NCI-H446 (cell line): ENCODE measurements around the gene VASN.

Experiments used
- DNase-seq, 2 experiments: peaks; one replicate each; lab custom pipeline; 2025; lab: John Stamatoyannopoulos, UW

The VASN gene

DNA sequence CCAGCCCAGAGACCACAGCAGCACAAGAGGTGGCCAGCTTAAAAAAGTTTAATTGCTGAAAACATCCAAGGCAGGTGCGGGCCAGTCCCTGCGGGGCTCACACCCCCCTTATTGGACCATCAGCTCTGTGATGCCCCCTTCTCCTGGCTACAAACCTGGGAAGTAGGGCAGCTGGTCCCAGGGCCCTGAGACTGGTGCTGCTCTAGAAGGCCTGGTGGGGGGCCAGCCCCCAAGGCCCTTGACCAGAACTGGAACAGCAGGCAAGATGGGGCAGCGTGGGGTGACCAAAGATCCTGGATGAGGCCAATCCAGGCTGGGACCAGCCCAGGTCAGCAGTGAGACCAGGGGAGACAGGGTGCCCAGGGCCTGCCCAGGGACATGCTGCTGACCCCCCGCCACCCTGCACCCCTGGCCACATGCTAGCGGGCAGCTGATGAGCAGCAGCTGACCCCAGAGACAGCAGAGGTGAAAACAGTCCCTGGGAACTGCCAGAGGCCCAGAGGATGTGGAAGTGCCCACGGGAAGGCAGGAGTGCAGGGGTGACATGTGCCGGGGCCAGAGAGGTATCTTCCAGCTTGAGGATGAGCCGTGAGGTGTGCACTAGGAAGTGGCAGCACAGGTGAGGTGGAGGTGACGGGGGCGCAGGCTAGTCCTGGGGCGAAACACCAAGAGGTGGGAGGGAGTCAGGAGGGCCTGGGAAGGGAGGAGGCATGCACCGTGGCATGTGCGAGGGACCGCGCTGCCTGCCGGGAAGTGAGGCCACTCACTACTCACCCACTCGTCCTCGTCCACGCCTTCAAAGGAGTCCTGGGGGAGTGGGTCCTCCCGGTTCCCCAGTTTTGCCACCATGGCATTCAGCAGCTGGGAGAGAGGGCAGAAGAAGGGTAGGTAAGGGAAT lies 16.9 kb upstream of the VASN start:
- DNase-seq = no peak

- no peak for DNase-seq
These were observed 14.8 kb upstream of the VASN start for GRCh38 chr16:4356820-4357219.

- DNase-seq = no peak
These were observed 13.4 kb upstream of the VASN start for GRCh38 chr16:4358236-4358635.

DNA sequence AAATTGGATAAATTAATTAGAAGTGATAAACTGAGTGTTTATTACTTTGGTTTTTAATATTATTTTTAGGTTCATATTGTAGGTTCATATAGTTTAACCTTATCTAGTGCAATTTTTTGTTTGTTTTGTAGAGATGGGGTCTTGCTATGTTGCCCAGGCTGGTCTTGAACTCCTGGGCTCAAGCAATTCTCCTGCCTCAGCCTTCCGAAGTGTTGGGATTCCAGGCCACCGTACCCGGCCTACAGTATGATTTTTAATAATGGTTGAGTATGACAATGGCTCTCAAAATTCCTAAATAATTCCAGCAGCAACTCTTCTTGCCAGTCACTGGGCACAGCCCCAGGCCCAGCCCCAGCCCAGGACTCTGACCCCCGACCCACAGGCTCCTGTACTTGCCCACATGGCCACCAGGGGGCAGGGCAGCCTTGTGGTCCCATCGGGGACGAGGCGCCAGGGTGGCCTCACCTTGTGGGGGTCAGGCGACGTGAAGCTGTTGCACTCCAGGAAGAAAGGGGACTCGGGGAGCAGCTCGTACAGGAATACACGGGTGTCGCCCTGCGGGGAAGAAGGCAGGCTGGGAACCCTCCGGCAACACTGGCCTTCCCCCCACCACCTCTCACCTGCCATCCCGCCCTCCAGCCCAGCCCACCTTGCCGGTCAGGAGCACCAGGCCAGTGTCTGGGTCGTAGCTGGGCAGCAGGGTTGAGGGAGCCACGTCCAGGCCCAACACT lies 12.7 kb upstream of the VASN start:
- DNase-seq = no peak

GRCh38 chr16:4359914-4360313 lies 11.7 kb upstream of the VASN start:
- DNase-seq = no peak

- no peak for DNase-seq
These were observed 11.1 kb upstream of the VASN start for GRCh38 chr16:4360538-4361021.

GRCh38 chr16:4361033-4361943 lies 10.4 kb upstream of the VASN start:
- no peak for DNase-seq

DNA sequence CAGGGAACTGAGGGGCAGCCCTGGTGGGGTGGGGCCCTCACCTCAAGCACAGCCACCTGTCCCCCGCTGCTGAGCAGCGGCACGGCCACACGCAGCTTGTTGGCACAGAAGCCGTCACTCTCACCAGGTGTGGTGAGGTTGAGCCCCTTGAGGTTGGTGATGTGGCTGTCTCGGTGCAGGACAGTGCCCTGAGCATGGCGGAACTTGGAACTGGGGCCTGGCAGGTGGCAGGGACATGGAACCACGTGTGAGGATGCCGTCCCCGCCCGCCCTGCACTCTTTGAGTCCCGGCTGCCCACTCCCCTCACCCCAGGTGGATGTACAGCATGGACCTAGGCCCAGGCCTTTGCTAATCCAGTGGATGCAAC lies 9.7 kb upstream of the VASN start:
- no peak for DNase-seq

DNA sequence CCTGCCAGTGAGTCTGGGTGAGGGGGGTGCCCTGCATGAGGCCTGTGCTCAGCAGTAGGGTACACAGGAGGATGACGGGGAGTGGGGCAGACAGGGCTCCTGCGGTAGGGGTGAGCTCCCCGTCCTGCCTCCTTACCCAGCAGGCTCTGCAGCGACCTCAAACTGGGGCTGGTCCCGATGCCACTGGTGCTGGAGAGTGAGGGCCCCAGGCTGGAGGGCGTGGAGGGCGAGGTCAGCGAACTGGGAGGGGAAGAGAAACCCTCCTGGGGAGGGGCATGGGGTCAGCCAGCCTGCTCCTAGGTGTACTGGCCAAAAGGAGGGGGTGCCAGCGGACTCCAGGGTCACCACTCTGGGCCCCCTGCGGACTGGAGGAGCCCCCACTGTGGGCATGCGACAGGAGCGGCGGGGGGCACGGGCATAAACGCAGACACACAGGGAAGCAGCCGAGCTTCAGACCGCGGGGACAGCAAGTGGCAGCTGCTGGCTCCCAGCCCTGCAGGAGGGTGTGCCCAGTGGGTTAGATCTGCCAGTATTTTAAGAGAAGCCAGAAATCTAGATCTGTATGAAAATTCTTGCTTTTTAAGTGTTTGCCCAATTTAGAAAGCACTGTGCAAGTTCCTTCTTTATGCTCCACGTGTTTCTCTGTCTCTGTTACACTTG lies 9.0 kb upstream of the VASN start:
- DNase-seq = no peak

GRCh38 chr16:4364196-4365013 lies 7.2 kb upstream of the VASN start:
- DNase-seq = no peak

- DNase-seq = no peak
These were observed 6.6 kb upstream of the VASN start for GRCh38 chr16:4365014-4365406.

DNA sequence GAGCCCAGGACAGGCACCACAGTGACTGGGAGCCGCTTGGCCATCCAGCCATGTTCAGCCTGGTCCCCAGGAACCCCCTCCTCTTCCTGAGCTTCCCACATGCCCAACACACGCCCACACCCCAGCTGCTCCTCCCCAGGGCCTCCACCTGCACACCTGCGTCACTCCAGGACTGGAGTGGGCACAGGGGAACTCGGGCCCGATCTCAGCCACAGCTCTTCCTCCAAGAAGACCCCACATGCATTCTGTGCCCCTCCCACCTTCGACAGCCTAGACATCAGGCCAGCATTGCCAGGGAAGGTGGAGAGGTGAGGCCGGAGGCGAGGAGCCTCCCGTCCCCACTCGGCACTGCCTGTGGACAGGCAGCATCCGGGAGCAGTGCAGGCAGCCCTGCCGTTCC lies 6.0 kb upstream of the VASN start:
- no peak for DNase-seq

GRCh38 chr16:4366016-4366415 lies 5.6 kb upstream of the VASN start:
- no peak for DNase-seq

DNA sequence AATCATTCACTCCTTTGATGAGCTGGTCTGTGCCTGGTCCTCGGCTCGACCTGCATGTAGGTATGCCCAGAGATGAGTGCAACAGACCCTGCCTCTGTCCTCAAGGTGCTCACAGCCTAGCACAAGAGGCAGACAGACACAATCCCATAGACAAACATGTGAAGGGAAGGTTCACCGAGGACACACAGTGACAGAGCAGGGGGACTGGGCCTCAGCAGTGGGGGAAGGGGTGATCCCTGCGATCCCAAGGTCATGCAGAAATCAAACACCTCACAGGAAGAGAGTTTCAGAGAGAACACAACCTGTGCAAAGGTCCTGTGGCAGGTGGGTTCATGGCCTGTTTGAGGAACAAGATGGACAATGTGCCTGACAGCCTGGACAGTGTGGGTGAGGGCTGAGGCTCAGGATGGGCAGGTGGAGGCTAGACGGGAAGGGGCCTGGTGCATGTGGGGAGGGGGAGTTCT lies 4.2 kb upstream of the VASN start:
- DNase-seq = no peak

GRCh38 chr16:4369007-4369733 lies 2.5 kb upstream of the VASN start:
- DNase-seq = no peak

DNA sequence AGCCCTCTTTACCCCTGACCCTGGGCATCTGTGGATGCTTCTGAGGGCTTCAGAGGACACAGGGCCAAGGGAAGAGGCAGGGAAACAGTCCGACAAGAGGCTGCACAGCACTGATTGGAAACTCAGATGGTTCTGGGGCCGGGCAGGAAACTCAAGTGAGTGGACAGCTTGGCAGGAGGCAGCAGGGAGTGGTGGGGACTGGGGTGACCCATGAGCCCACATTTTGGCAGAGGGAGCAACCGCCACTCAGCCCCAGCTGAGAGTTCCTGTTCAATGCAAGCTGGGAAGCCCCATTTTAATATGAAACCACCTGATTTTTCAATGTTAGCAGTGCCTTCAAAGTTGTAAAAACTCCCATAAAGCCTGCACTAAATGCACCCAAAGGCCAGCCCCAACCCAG lies 1.5 kb upstream of the VASN start:
- no peak for DNase-seq

- DNase-seq = no peak
These were observed 885 bp upstream of the VASN start for GRCh38 chr16:4370570-4371356.

DNA sequence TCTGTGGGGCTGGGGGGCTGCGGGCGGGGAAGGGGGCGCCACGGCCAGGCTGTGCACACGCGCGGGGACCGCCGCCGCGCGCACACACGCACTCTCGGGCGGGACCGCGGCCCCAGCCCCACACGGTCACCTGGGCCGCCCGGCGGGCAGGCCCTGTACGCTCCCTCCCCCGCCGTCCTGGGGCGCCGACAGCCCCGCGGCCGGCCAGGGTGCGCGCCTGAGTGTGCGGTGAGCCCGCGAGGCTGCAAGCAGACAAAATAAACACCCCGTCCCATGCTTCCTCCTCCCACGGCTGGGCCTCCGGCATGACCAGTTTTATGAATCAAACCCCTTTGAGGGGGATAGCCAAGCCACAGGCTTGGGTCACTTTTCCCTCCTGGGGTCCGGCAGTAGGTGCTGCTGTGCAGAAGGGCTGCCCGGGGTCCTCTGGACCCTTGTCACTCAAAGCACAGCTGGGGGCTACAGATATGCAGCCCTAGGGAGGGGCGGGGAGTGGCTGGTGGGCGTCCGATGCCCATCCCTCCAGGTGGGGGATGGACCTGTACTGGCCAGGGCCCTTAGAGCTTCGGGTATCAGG lies 441 bp downstream of the VASN start:
- DNase-seq = no peak
